A549 (cell line): ENCODE data around the gene RAD50. TPM values are rescaled to one million over a fixed set of nuclear protein-coding genes. Genes with fewer than 3 reads are reported as not detected.

Experiments used
- ATAC-seq, 2 experiments: fragments of 200-7000 bp in 1 of 2; fragments of >200 bp in 1 of 2; cut with Nextera tagmentation in 1 of 2; cut with Tn5 transposase in 1 of 2; 3 replicates each; pipeline versions ENCODE4 v1.8.0 to v1.9.1; 2018 to 2020; ENCODE audit warnings: mild to moderate bottlenecking in 1 of 2, moderate library complexity in 1 of 2
- CTCF ChIA-PET: fragments of 300-600 bp; sonication (Branson Sonifier 250); formaldehyde crosslinking; extraction: SDS; loops from one replicate; lab custom pipeline; 2021; ENCODE audit warnings: antibody characterized with exemption, inconsistent platforms; lab: Yijun Ruan, JAX
- POLR2A ChIA-PET: fragments of 350-600 bp; formaldehyde crosslinking; extraction: SDS; loops from one replicate; lab custom pipeline; 2021; ENCODE audit warnings: antibody characterized with exemption, inconsistent platforms; lab: Yijun Ruan, JAX
- DNase-seq, 2 experiments: peaks; one replicate each; pipeline versions ENCODE4 v3.0.0 to v3.0.0-alpha.2; 2011 to 2016; ENCODE audit warnings: low read depth in 1 of 2, low spot score in 1 of 2
- FAIRE-seq: peaks from 2 replicates; lab custom pipeline; 2011; peaks lifted over from hg19 to GRCh38; lab: Jason Lieb, UNC
- H3K27ac ChIP-seq, 2 experiments: fragments of >200 bp; sonication (Bioruptor Twin); formaldehyde crosslinking; 3 replicates each; pipeline ENCODE4 v1.5.1; 2016 to 2017
- H3K4me1 ChIP-seq: fragments of >200 bp; sonication (Bioruptor Twin); formaldehyde crosslinking; 3 replicates; pipeline ENCODE4 v1.6.1; 2016
- H3K4me2 ChIP-seq: fragments of >200 bp; sonication (Bioruptor Twin); formaldehyde crosslinking; 3 replicates; pipeline ENCODE4 v1.6.1; 2016
- H3K4me3 ChIP-seq: fragments of >200 bp; sonication (Bioruptor Twin); formaldehyde crosslinking; 3 replicates; pipeline ENCODE4 v1.5.1; 2016
- H3K9me3 ChIP-seq: fragments of >200 bp; sonication (Bioruptor Twin); formaldehyde crosslinking; 3 replicates; pipeline ENCODE4 v1.6.1; 2016
- BHLHE40 ChIP-seq: IDR thresholded peaks from 2 replicates; pipeline ENCODE4 v1.6.1; 2012; ENCODE audit warnings: low read depth, low read length, inconsistent platforms
- CBX2 ChIP-seq: fragments of 200-600 bp; sonication (generic); IDR thresholded peaks from 2 replicates; pipeline ENCODE4 v1.6.1; 2016; ENCODE audit warnings: low read depth, mild to moderate bottlenecking, borderline replicate concordance
- CBX8 ChIP-seq: fragments of 200-600 bp; sonication (generic); IDR thresholded peaks from 2 replicates; pipeline ENCODE4 v1.6.1; 2016
- CEBPB ChIP-seq, 2 experiments: fragments of >200 bp in 1 of 2; sonication (Bioruptor Twin) in 1 of 2; formaldehyde crosslinking in 1 of 2; IDR thresholded peaks; 2 replicates each; pipeline ENCODE4 v1.6.1; 2012 to 2016
- E2F6 ChIP-seq: IDR thresholded peaks from 2 replicates; pipeline ENCODE4 v1.6.1; 2012; ENCODE audit warnings: low read depth, borderline replicate concordance
- EP300 ChIP-seq, 2 experiments: fragments of >200 bp; sonication (Bioruptor Twin); formaldehyde crosslinking; IDR thresholded peaks; 2 replicates in 1 of 2; 3 replicates in 1 of 2; pipeline ENCODE4 v1.6.1; 2016 to 2017
- ESRRA ChIP-seq: fragments of 150-350 bp; IDR thresholded peaks from 2 replicates; pipeline ENCODE4 v1.6.1; 2014; ENCODE audit warnings: mild to moderate bottlenecking, low read length, borderline replicate concordance
- FOXS1 ChIP-seq: fragments of 250-450 bp; sonication (Bioruptor Pico); IDR thresholded peaks from 2 replicates; pipeline ENCODE4 v1.5.0; 2020; ENCODE audit warnings: mild to moderate bottlenecking, moderate library complexity
- KDM1A ChIP-seq: fragments of 200-600 bp; sonication (generic); IDR thresholded peaks from 2 replicates; pipeline ENCODE4 v1.6.1; 2016; ENCODE audit warnings: low read depth, mild to moderate bottlenecking
- KDM5A ChIP-seq: fragments of 200-600 bp; sonication (generic); IDR thresholded peaks from 2 replicates; pipeline ENCODE4 v1.6.1; 2016; ENCODE audit warnings: antibody characterized with exemption, mild to moderate bottlenecking
- MAFK ChIP-seq: fragments of 450-650 bp; IDR thresholded peaks from 2 replicates; pipeline ENCODE4 v1.6.1; 2014; ENCODE audit not compliant: partially characterized antibody
- POLR2AphosphoS2 ChIP-seq: conservative IDR thresholded peaks from 2 replicates; pipeline ENCODE4 v1.6.1; 2012; ENCODE audit warnings: low read length, improper control_type of control experiment, inconsistent platforms
- RAD21 ChIP-seq, 2 experiments: fragments of >200 bp in 1 of 2; sonication (Bioruptor Twin) in 1 of 2; formaldehyde crosslinking in 1 of 2; IDR thresholded peaks in 1 of 2; conservative IDR thresholded peaks in 1 of 2; 2 replicates in 1 of 2; 3 replicates in 1 of 2; pipeline ENCODE4 v1.6.1; 2012 to 2018; ENCODE audit warnings: inconsistent platforms in 1 of 2
- RARB ChIP-seq: fragments of 250-450 bp; sonication (Bioruptor Pico); IDR thresholded peaks from 2 replicates; pipeline ENCODE4 v1.8.0; 2021; ENCODE audit warnings: mild to moderate bottlenecking, moderate library complexity
- ZSCAN20 ChIP-seq: fragments of 250-450 bp; sonication (Bioruptor Pico); IDR thresholded peaks from 2 replicates; pipeline ENCODE4 v1.8.0; 2022; ENCODE audit warnings: mild to moderate bottlenecking, moderate library complexity
- WGBS: methylation state at CpG from one replicate; pipeline ENCODE4 v1.1.6; 2017; ENCODE audit errors: missing lambda C conversion rate; 5-methylcytosine and 5-hydroxymethylcytosine counted together
- polyA plus RNA-seq, 4 experiments: library from polyadenylated mRNA; depleted of rRNA in 3 of 4; stranded (reverse); fragments of >200 nt; fragmentation: RNase III in 1 of 4; extraction: RNeasy Plus Mini Kit Qiagen cat#74134 plus additional on column Dnase treatment in 1 of 4; gene quantifications; 2 replicates in 3 of 4; 3 replicates in 1 of 4; pipeline ENCODE4 v1.2.3, GENCODE V29; 2011 to 2017
- TF ChIP-seq, protein P1 (sequence below): IDR thresholded peaks from 2 replicates; pipeline ENCODE4 v1.6.1; 2012

RAD50 gene
- polyA plus RNA-seq, 2 of the 4 experiments (the other 2 are of a cell fraction), result 39.6 to 81.5 TPM

DNA sequence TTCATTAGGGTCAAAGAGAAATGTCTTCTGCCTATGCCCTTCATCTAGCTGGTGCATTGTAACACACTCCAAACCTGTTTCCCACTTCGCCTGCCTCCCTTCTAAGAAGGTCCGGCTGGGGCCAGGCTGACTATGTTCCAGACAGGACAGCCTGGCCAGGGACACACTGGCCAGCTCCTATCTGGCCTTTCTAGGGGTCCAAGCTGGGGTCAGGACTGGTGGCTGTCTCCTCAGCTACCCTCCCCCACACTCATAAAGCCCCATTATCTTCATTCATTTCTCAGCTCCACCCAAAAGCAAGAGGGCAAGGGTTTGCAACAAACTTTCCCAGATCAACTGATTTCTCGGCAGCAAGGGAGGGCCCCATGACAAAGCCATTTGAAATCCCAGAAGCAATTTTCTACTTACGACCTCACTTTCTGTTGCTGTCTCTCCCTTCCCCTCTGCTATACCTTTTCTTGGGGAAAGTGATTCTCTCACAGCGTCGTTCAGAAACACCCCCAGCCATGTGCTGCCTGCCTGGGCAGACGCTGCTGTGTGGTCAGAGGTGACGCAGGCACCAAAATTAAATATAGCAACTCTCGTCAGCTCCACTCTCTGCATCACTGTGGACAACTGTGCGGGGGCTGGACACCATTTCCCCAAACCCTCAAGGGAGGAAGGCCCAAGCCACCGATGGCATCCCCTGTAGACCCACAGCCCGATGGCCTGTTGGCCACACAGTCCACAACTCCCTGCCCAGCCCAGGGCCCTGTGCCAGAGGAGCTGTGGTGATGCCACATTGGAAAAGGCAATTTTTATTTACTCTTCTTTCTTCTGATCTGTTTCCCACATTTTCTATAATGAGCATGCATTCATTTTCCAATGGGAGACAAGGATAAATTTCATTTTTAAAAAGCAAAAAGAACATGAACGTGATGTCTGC is 107.3 kb downstream of the RAD50 start:
- Histone ChIP-seq H3K4me3 (no peak overlapping the region), H3K27ac (no peak overlapping the region), H3K4me2 (no peak overlapping the region)
- DNase-seq (no peak), ATAC-seq (no peak)
- WGBS, result 88% methylated on average over 13 of the region's 13 CpGs
- no peak for TF ChIP-seq ZSCAN20 (CRISPR knock-in tag)
- TF ChIP-seq, all 56 proteins: peak for 0
- Histone ChIP-seq H3K9me3 (no peaks in the 10 kb centered on the region), H3K4me1 (no peaks in the 10 kb centered on the region)
- POLR2A ChIA-PET, result no interaction called here
- FAIRE-seq, result no peak
- CTCF ChIA-PET, result interaction anchor here (0.9 to 1.1 kb wide), 2 partner anchors 10 to 14 kb away, joined by 3 to 4 read pairs; no protein-coding TSS in a partner anchor

DNA sequence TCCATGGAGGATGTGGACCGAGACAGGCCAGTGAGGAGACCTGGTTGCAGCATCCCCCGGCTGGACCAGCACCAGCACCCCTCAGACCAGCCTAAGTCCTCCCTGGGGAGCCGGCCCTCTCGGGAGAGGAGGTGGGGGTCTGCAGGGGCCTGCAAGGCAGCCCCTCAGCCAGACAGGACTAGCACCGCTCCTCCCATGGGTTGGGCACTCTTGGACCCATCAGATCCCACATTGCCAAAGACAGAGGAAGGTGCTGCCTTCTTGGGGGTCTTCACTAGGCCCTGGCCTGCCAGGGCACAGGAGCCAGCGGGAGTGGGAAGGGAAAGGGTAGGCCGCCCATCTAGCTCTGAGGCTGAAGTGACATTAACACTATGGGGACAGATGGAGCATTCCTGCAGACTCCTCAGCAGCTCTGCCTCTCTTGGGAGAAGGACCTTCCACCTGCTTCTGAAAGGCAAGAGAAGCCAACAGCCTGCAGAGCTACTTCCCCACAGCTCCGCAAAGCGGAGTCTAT is 108.0 kb downstream of the RAD50 start:
- no peak for DNase-seq
- no peak overlapping the region for H3K4me3 ChIP-seq
- 81% methylated on average over 7 of the region's 9 CpGs for WGBS
- H3K4me1 ChIP-seq, result no peaks in the 10 kb centered on the region
- ChIA-PET CTCF (interaction anchor here (0.8 kb wide), 1 partner anchor 25 kb away, joined by 3 read pairs; no protein-coding TSS in a partner anchor), POLR2A (no interaction called here)
- no peak overlapping the region for H3K4me2 ChIP-seq
- ATAC-seq, result no peak
- no peak overlapping the region for H3K27ac ChIP-seq
- no peak for FAIRE-seq
- TF ChIP-seq CBX8 (no peak), BHLHE40 (no peak), EP300 (IDR thresholded peaks at IDR 0.05) (no peak), POLR2AphosphoS2 (no peak), RARB (CRISPR knock-in tag) (no peak), E2F6 (no peak), MAFK (no peak)
- TF ChIP-seq, protein P1, sequence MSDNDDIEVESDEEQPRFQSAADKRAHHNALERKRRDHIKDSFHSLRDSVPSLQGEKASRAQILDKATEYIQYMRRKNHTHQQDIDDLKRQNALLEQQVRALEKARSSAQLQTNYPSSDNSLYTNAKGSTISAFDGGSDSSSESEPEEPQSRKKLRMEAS, result no peak
- H3K9me3 ChIP-seq, result no peaks in the 10 kb centered on the region

- H3K9me3 ChIP-seq, result no peaks in the 10 kb centered on the region
- CTCF ChIA-PET, result interaction anchor here (0.8 kb wide), 1 partner anchor 26 kb away, joined by 3 read pairs; no protein-coding TSS in a partner anchor
- POLR2A ChIA-PET, result no interaction called here
- FAIRE-seq (no peak), ATAC-seq (no peak), DNase-seq (no peak)
- H3K4me3 ChIP-seq, result no peak overlapping the region
- H3K4me2 ChIP-seq, result no peak overlapping the region
- H3K4me1 ChIP-seq, result no peaks in the 10 kb centered on the region
- WGBS, result 87% methylated on average over 21 of the region's 21 CpGs
- TF ChIP-seq EP300 (IDR thresholded peaks at IDR 0.05) (no peak), KDM5A (no peak), FOXS1 (CRISPR knock-in tag) (no peak), CBX2 (no peak), CEBPB (IDR thresholded peaks at IDR 0.05) (no peak), KDM1A (no peak), ESRRA (no peak), RAD21 (conservative IDR thresholded peaks at IDR 0.05 in 1 of 2, IDR thresholded peaks at IDR 0.05 in 1 of 2) (no peak)
- TF ChIP-seq, protein P1, result no peak
- no peak overlapping the region for H3K27ac ChIP-seq
Observed at GRCh38 chr5:132665574-132666080, 108.8 kb downstream of the RAD50 start.
